Hepatocyte (in vitro differentiated cells): Measurements from ENCODE around the gene PHF12.

Experiments used
- CTCF ChIP-seq: fragments of 200-600 bp; sonication (generic); IDR thresholded peaks from 2 replicates; pipeline ENCODE4 v1.5.1; 2016; ENCODE audit warnings: antibody characterized with exemption, mild to moderate bottlenecking; ENCODE audit not compliant: poor library complexity
- EZH2 ChIP-seq: fragments of 200-600 bp; sonication (generic); IDR thresholded peaks from 2 replicates; pipeline ENCODE4 v1.6.1; 2016; ENCODE audit warnings: antibody characterized with exemption, mild to moderate bottlenecking, borderline replicate concordance

GRCh38 chr17:28918295-28918694 lies 33.0 kb downstream of the PHF12 start:
- TF ChIP-seq CTCF (no peak), EZH2 (no peak)
